ENCODE measurements around the gene KCNT2. TPM values are rescaled to one million over a fixed set of nuclear protein-coding genes. Genes with fewer than 3 reads are reported as not detected.
"Not testable (repeated sequence)": the region's sequence is repeated elsewhere in the genome, so short reads cannot be mapped to it uniquely, and the experiment has no call there.

Gene KCNT2
- total RNA-seq, 1 donor from 2014 or later: 5.9 TPM

DNA sequence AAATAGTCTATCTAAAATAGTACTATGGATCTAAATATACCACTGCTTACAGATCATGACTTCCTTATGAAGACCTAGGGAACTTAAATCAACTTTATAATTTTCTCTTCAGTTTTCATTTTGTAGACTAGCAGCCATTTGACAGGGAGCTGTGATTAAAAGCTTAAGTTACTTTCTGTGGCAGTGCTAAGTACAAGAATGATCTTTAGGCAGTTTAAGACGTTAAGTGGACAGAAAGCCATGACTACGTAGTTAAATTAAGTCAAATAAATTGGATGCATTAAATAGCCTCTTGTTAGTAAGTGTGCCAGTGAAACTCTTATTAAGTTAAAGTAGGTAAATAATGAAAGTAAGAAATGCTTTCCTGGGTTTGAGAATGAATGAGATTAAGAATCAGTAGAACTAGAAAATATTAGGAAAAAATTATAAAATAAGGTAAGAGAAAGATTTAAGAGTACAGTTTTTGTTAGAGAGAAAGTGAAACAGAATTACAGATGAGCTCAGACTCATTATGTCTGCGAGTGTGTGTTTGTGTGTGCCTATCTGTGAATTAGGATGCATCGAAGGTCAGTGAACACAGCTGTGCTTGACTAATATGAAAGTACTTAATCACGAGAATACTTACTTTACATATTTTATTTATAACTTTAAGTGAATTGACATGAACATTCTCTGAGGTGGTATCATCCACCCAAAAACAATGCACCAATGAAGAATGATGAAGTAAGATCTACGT is 336.9 kb downstream of the KCNT2 start:
- Mint-ChIP-seq H3K9me3 (ENCODE audit: unreplicated experiment) (no peaks in the 10 kb centered on the region), H3K36me3 (ENCODE audit: low read depth, unreplicated experiment) (no peaks in the 10 kb centered on the region), H3K4me1 (ENCODE audit: low read depth, unreplicated experiment) (no peaks in the 10 kb centered on the region), H3K4me3 (ENCODE audit: unreplicated experiment) (no peak overlapping the region), H3K27me3 (ENCODE audit: low read depth, unreplicated experiment) (no peaks in the 10 kb centered on the region), H3K27ac (ENCODE audit: unreplicated experiment) (no peak overlapping the region)
- Histone ChIP-seq H3K27me3 (ENCODE audit: insufficient read depth, low read length) (no peaks in the 10 kb centered on the region), H3K4me1 (ENCODE audit: insufficient read depth, low read length) (no peaks in the 10 kb centered on the region), H3K4me2 (ENCODE audit: low read length) (no peak overlapping the region), H3K27ac (ENCODE audit: low read depth, low read length) (no peak overlapping the region), H3K36me3 (ENCODE audit: insufficient read depth, low read length) (no peaks in the 10 kb centered on the region), H2AFZ (ENCODE audit: low read depth, low read length) (no peak overlapping the region), H3K79me2 (ENCODE audit: insufficient read depth, low read length) (no peaks in the 10 kb centered on the region), H3K9me3 (ENCODE audit: insufficient read depth, low read depth, low read length) (no peaks in the 10 kb centered on the region), H3K9ac (ENCODE audit: low read length) (no peak overlapping the region), H3K4me3 (ENCODE audit: insufficient read depth, low read depth, low read length) (no peak overlapping the region), H4K20me1 (ENCODE audit: insufficient read depth, low read length) (no peaks in the 10 kb centered on the region)
- DNase-seq (ENCODE audit: low read depth) (no peak), FAIRE-seq (no peak)
- TF ChIP-seq, protein P1, sequence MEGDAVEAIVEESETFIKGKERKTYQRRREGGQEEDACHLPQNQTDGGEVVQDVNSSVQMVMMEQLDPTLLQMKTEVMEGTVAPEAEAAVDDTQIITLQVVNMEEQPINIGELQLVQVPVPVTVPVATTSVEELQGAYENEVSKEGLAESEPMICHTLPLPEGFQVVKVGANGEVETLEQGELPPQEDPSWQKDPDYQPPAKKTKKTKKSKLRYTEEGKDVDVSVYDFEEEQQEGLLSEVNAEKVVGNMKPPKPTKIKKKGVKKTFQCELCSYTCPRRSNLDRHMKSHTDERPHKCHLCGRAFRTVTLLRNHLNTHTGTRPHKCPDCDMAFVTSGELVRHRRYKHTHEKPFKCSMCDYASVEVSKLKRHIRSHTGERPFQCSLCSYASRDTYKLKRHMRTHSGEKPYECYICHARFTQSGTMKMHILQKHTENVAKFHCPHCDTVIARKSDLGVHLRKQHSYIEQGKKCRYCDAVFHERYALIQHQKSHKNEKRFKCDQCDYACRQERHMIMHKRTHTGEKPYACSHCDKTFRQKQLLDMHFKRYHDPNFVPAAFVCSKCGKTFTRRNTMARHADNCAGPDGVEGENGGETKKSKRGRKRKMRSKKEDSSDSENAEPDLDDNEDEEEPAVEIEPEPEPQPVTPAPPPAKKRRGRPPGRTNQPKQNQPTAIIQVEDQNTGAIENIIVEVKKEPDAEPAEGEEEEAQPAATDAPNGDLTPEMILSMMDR (IDR thresholded peaks at IDR 0.05; ENCODE audit: insufficient read depth, low read depth, low read length): no peak
- no peak for TF ChIP-seq EZH2 (IDR thresholded peaks at IDR 0.05; ENCODE audit: insufficient read depth, low read length)

DNA sequence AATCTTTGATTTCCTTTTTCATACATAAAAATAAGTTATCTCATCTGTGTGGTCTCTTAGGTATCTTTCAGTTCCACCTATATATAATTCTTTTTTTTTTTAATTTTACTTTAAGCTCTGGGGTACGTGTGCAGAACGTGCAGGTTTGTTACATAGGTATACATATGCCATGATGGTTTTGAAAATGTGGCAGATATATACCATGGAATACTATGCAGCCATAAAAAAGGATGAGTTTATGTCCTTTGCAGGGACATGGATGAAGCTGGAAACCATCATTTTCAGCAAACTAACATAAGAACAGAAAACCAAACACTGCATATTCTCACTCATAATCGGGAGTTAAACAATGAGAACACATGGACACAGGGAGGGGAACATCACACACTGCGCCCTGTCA is 345.2 kb downstream of the KCNT2 start:
- not testable (repeated sequence) for H3K4me3 ChIP-seq (ENCODE audit: insufficient read depth, low read depth, low read length); H3K4me1 Mint-ChIP-seq (ENCODE audit: low read depth, unreplicated experiment); H4K20me1 ChIP-seq (ENCODE audit: insufficient read depth, low read length); FAIRE-seq; H3K27ac Mint-ChIP-seq (ENCODE audit: unreplicated experiment); H3K4me3 Mint-ChIP-seq (ENCODE audit: unreplicated experiment); H3K4me2 ChIP-seq (ENCODE audit: low read length); H2AFZ ChIP-seq (ENCODE audit: low read depth, low read length); H3K9ac ChIP-seq (ENCODE audit: low read length); H3K9me3 ChIP-seq (ENCODE audit: insufficient read depth, low read depth, low read length); H3K4me1 ChIP-seq (ENCODE audit: insufficient read depth, low read length); H3K36me3 Mint-ChIP-seq (ENCODE audit: low read depth, unreplicated experiment); DNase-seq (ENCODE audit: low read depth); H3K9me3 Mint-ChIP-seq (ENCODE audit: unreplicated experiment); H3K36me3 ChIP-seq (ENCODE audit: insufficient read depth, low read length); H3K79me2 ChIP-seq (ENCODE audit: insufficient read depth, low read length); H3K27ac ChIP-seq (ENCODE audit: low read depth, low read length); H3K27me3 ChIP-seq (ENCODE audit: insufficient read depth, low read length); H3K27me3 Mint-ChIP-seq (ENCODE audit: low read depth, unreplicated experiment)

DNA sequence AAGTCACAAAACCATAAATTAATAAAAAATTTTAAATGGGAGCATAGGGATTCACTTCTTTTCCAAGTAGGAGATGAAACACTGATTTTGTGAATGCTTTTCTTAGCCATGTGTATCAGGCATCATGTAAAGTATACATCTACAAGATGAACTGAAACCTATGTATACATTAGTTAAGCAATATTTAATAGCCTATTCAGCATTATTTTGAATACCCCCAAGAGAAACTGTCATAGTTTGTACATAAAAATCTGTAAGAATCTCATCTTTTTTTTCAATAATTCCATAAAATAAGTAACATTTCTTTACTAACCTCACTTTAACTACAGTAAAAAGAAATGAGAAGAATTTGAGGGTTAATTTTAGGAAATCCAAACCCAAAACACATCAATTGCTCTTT is 348.0 kb downstream of the KCNT2 start:
- Mint-ChIP-seq H3K27me3 (ENCODE audit: low read depth, unreplicated experiment) (no peaks in the 10 kb centered on the region), H3K4me3 (ENCODE audit: unreplicated experiment) (no peak overlapping the region), H3K27ac (ENCODE audit: unreplicated experiment) (no peak overlapping the region), H3K4me1 (ENCODE audit: low read depth, unreplicated experiment) (no peaks in the 10 kb centered on the region), H3K9me3 (ENCODE audit: unreplicated experiment) (no peaks in the 10 kb centered on the region), H3K36me3 (ENCODE audit: low read depth, unreplicated experiment) (no peaks in the 10 kb centered on the region)
- Histone ChIP-seq H3K9ac (ENCODE audit: low read length) (no peak overlapping the region), H3K36me3 (ENCODE audit: insufficient read depth, low read length) (no peaks in the 10 kb centered on the region), H3K79me2 (ENCODE audit: insufficient read depth, low read length) (no peaks in the 10 kb centered on the region), H2AFZ (ENCODE audit: low read depth, low read length) (no peak overlapping the region), H3K27ac (ENCODE audit: low read depth, low read length) (no peak overlapping the region), H3K9me3 (ENCODE audit: insufficient read depth, low read depth, low read length) (no peaks in the 10 kb centered on the region), H3K27me3 (ENCODE audit: insufficient read depth, low read length) (no peaks in the 10 kb centered on the region), H3K4me3 (ENCODE audit: insufficient read depth, low read depth, low read length) (no peak overlapping the region), H3K4me2 (ENCODE audit: low read length) (no peak overlapping the region), H3K4me1 (ENCODE audit: insufficient read depth, low read length) (no peaks in the 10 kb centered on the region), H4K20me1 (ENCODE audit: insufficient read depth, low read length) (no peaks in the 10 kb centered on the region)
- TF ChIP-seq, protein P1 (IDR thresholded peaks at IDR 0.05; ENCODE audit: insufficient read depth, low read depth, low read length): no peak
- TF ChIP-seq EZH2 (IDR thresholded peaks at IDR 0.05; ENCODE audit: insufficient read depth, low read length): no peak
- no peak for FAIRE-seq
- DNase-seq (ENCODE audit: low read depth): no peak
